OCI-LY1 (cell line): ENCODE measurements around the gene CEP131.

ENCODE experiments used
- H2AFZ ChIP-seq: fragments of 200-600 bp; sonication (generic), shearing (Covaris generic); 2 replicates; pipeline ENCODE4 v1.6.0; 2014; ENCODE audit warnings: antibody characterized with exemption, mild to moderate bottlenecking, low read length
- H3F3A ChIP-seq: fragments of 200-600 bp; sonication (generic), shearing (Covaris generic); 2 replicates; pipeline ENCODE4 v1.6.0; 2014; ENCODE audit warnings: mild to moderate bottlenecking, antibody characterized with exemption, low read length, moderate library complexity; ENCODE audit not compliant: insufficient read depth
- H3K27ac ChIP-seq: fragments of 200-600 bp; sonication (generic); 2 replicates; pipeline ENCODE4 v1.5.1; 2014; ENCODE audit warnings: low read length, mixed run types, mild to moderate bottlenecking, low read depth; ENCODE audit not compliant: poor library complexity, severe bottlenecking
- H3K27me3 ChIP-seq: fragments of 200-600 bp; sonication (generic); 2 replicates; pipeline ENCODE4 v1.6.0; 2014; ENCODE audit warnings: antibody characterized with exemption, mild to moderate bottlenecking, low read length, moderate library complexity; ENCODE audit not compliant: insufficient read depth
- H3K36me3 ChIP-seq: fragments of 200-600 bp; sonication (generic); 2 replicates; pipeline ENCODE4 v1.6.1; 2014; ENCODE audit warnings: mild to moderate bottlenecking, antibody characterized with exemption, low read length, moderate library complexity, mixed read lengths; ENCODE audit not compliant: insufficient read depth
- H3K4me1 ChIP-seq: fragments of 200-600 bp; sonication (generic); 2 replicates; pipeline ENCODE4 v1.5.1; 2014; ENCODE audit warnings: mild to moderate bottlenecking, low read length, moderate library complexity; ENCODE audit not compliant: insufficient read depth, severe bottlenecking
- H3K4me2 ChIP-seq: fragments of 200-600 bp; sonication (generic), shearing (Covaris generic); 2 replicates; pipeline ENCODE4 v1.6.1; 2014; ENCODE audit warnings: low read length
- H3K4me3 ChIP-seq: fragments of 200-600 bp; sonication (generic); 2 replicates; pipeline ENCODE4 v1.5.1; 2014; ENCODE audit warnings: low read length, low read depth, mild to moderate bottlenecking, mixed read lengths; ENCODE audit not compliant: poor library complexity, severe bottlenecking
- H3K79me2 ChIP-seq: fragments of 200-600 bp; shearing (Covaris generic); 2 replicates; pipeline ENCODE4 v1.6.1; 2016; ENCODE audit warnings: mixed run types, low read length, mixed read lengths; ENCODE audit not compliant: insufficient read depth
- H3K9ac ChIP-seq: fragments of 200-600 bp; sonication (generic), shearing (Covaris generic); 2 replicates; pipeline ENCODE4 v1.6.1; 2014; ENCODE audit warnings: mild to moderate bottlenecking, low read length, mixed read lengths
- H3K9me2 ChIP-seq: fragments of 200-600 bp; sonication (generic), shearing (Covaris generic); 2 replicates; pipeline ENCODE4 v1.6.1; 2014; ENCODE audit warnings: low read depth, mild to moderate bottlenecking, low read length, mixed read lengths
- H3K9me3 ChIP-seq: fragments of 200-600 bp; shearing (Covaris generic); 2 replicates; pipeline ENCODE4 v1.6.1; 2014; ENCODE audit warnings: low read length, mixed read lengths
- H4K20me1 ChIP-seq: fragments of 200-600 bp; sonication (generic), shearing (Covaris generic); 2 replicates; pipeline ENCODE4 v1.6.0; 2016; ENCODE audit warnings: mild to moderate bottlenecking, low read length; ENCODE audit not compliant: insufficient read depth
- EZH2 ChIP-seq: fragments of 200-600 bp; sonication (generic), shearing (Covaris generic); IDR thresholded peaks from 2 replicates; pipeline ENCODE4 v1.8.0; 2017; ENCODE audit warnings: borderline replicate concordance, mixed run types, mild to moderate bottlenecking, antibody characterized with exemption, low read length, moderate library complexity, mixed read lengths
- TF ChIP-seq, protein P1 (sequence below): fragments of 200-600 bp; sonication (generic), shearing (Covaris generic); IDR thresholded peaks from 2 replicates; pipeline ENCODE4 v1.5.1; 2017; ENCODE audit warnings: mild to moderate bottlenecking, antibody characterized with exemption, low read length, moderate library complexity, mixed read lengths

CEP131 gene

DNA sequence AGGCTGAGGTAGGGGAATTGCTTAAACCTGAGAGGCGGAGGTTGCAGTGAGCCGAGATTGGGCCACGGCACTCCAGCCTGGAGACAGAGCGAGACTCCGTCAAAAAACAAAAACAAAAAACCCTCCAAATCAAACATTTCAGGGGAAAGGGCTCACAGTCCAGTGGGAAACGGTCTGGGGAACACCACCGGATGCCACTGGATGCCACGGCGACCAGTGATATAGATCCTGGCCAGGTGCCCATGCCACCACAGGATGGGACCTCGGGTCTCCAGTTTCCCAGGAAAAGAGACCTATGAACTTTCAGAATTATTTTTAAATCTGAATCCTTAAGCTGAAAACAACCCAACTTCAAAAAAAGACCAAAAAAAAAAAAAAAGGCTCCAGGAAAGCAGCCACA is 12.3 kb downstream of the CEP131 start:
- no peaks in the 10 kb centered on the region for H3K27me3 ChIP-seq
- no peaks in the 10 kb centered on the region for H3F3A ChIP-seq
- H3K4me2 ChIP-seq = no peak overlapping the region
- no peaks in the 10 kb centered on the region for H4K20me1 ChIP-seq
- H3K4me1 ChIP-seq = no peaks in the 10 kb centered on the region
- TF ChIP-seq, protein P1, sequence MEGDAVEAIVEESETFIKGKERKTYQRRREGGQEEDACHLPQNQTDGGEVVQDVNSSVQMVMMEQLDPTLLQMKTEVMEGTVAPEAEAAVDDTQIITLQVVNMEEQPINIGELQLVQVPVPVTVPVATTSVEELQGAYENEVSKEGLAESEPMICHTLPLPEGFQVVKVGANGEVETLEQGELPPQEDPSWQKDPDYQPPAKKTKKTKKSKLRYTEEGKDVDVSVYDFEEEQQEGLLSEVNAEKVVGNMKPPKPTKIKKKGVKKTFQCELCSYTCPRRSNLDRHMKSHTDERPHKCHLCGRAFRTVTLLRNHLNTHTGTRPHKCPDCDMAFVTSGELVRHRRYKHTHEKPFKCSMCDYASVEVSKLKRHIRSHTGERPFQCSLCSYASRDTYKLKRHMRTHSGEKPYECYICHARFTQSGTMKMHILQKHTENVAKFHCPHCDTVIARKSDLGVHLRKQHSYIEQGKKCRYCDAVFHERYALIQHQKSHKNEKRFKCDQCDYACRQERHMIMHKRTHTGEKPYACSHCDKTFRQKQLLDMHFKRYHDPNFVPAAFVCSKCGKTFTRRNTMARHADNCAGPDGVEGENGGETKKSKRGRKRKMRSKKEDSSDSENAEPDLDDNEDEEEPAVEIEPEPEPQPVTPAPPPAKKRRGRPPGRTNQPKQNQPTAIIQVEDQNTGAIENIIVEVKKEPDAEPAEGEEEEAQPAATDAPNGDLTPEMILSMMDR = no peak
- no peak for TF ChIP-seq EZH2
- H3K36me3 ChIP-seq = peaks cover 16% of the 10 kb centered on the region; the same call in 1 of the 2 replicates
- no peak overlapping the region for H2AFZ ChIP-seq
- no peaks in the 10 kb centered on the region for H3K9me3 ChIP-seq
- H3K9ac ChIP-seq = no peak overlapping the region
- no peak overlapping the region for H3K4me3 ChIP-seq
- no peaks in the 10 kb centered on the region for H3K79me2 ChIP-seq
- no peaks in the 10 kb centered on the region for H3K9me2 ChIP-seq
- H3K27ac ChIP-seq = no peak overlapping the region

DNA sequence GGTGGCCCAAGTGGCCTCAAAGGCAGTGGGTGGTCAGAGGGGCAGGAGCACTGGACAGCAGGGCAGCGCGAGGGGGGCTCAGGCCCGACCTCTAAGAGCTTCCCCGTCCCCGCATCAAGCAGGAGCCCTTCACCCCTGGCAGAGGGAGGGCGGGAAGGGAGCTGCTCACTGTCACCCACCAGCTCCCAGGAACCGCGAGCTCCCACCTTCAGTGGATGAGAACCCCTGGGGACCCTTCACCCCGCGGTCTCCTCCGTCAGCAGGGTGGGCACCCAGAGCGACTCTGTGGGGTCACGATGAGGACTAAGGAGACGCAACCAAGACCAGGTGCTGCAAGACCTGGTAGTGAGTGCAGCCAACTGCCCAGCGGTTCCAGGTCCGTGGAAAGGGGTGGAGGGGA is 13.6 kb downstream of the CEP131 start:
- Histone ChIP-seq H3K27ac (no peak overlapping the region), H3K36me3 (peaks cover 16% of the 10 kb centered on the region; the same call in 1 of the 2 replicates), H2AFZ (no peak overlapping the region), H3K4me3 (no peak overlapping the region), H3K4me1 (no peaks in the 10 kb centered on the region), H3K9me2 (no peaks in the 10 kb centered on the region), H3F3A (no peaks in the 10 kb centered on the region), H3K27me3 (no peaks in the 10 kb centered on the region), H3K4me2 (no peak overlapping the region), H3K9ac (no peak overlapping the region), H3K79me2 (no peaks in the 10 kb centered on the region), H3K9me3 (no peaks in the 10 kb centered on the region), H4K20me1 (no peaks in the 10 kb centered on the region)
- TF ChIP-seq, protein P1 = no peak
- TF ChIP-seq EZH2 = no peak

DNA sequence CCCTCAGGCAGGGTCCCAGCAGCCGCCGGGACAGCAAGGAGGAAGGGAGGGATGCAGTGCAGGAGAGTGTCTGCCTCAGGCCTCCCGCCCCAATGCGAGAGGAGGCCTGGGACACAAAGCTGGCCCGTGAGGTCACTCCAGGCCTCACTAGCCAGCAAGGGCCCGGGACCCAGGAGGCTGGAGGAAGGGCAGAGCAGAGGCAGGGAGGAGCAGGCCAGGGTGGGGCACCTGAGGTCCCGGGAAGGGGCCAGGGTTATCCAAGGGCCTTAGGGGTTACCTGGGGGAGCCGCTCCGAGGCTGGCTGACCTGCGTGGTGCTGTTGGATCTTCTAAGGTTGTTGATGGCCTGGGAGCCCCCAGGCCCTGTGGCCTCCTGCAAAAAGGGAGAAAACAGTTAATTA is 14.1 kb downstream of the CEP131 start:
- H3K9ac ChIP-seq = no peak overlapping the region
- no peaks in the 10 kb centered on the region for H3F3A ChIP-seq
- peaks cover 16% of the 10 kb centered on the region; the same call in 1 of the 2 replicates for H3K36me3 ChIP-seq

More for the DNA sequence above, 14.1 kb downstream of the CEP131 start:
- Histone ChIP-seq H3K4me1 (no peaks in the 10 kb centered on the region), H3K9me3 (no peaks in the 10 kb centered on the region), H3K4me2 (no peak overlapping the region), H3K9me2 (no peaks in the 10 kb centered on the region), H3K27ac (no peak overlapping the region), H3K79me2 (no peaks in the 10 kb centered on the region), H3K4me3 (no peak overlapping the region), H4K20me1 (no peaks in the 10 kb centered on the region), H3K27me3 (no peaks in the 10 kb centered on the region), H2AFZ (no peak overlapping the region)
- no peak for TF ChIP-seq EZH2
- TF ChIP-seq, protein P1 = no peak
